Liver (tissue), 3 donors: ENCODE results near the gene RPE65.

Experiments
- ATF3 ChIP-seq: IDR thresholded peaks from 2 replicates; pipeline ENCODE4 v1.6.1; 2016; ENCODE audit warnings: antibody characterized with exemption
- EGR1 ChIP-seq, 2 donors: IDR thresholded peaks; 2 replicates each; pipeline ENCODE4 v1.6.1; 2016 to 2018; ENCODE audit warnings: antibody characterized with exemption in 2 of 2, low read depth in 2 of 2
- MAX ChIP-seq: IDR thresholded peaks from 2 replicates; pipeline ENCODE4 v1.6.1; 2016; ENCODE audit warnings: antibody characterized with exemption
- YY1 ChIP-seq: IDR thresholded peaks from 2 replicates; pipeline ENCODE4 v1.6.1; 2016; ENCODE audit warnings: antibody characterized with exemption, mild to moderate bottlenecking
- TF ChIP-seq, protein P1 (sequence below): fragments of 150-350 bp; IDR thresholded peaks from 2 replicates; pipeline ENCODE4 v1.5.1; 2017; ENCODE audit warnings: improper control_type of control experiment, low read depth, low read length; ENCODE audit not compliant: missing input control
- TF ChIP-seq, protein P2 (sequence below): IDR thresholded peaks from 2 replicates; pipeline ENCODE4 v1.6.1; 2016; ENCODE audit warnings: antibody characterized with exemption, mild to moderate bottlenecking
- donor health status: healthy.
- donor health status: healthy.

GRCh38 chr1:68484618-68485017 is 34.9 kb upstream of the RPE65 start:
- TF ChIP-seq, protein P1, sequence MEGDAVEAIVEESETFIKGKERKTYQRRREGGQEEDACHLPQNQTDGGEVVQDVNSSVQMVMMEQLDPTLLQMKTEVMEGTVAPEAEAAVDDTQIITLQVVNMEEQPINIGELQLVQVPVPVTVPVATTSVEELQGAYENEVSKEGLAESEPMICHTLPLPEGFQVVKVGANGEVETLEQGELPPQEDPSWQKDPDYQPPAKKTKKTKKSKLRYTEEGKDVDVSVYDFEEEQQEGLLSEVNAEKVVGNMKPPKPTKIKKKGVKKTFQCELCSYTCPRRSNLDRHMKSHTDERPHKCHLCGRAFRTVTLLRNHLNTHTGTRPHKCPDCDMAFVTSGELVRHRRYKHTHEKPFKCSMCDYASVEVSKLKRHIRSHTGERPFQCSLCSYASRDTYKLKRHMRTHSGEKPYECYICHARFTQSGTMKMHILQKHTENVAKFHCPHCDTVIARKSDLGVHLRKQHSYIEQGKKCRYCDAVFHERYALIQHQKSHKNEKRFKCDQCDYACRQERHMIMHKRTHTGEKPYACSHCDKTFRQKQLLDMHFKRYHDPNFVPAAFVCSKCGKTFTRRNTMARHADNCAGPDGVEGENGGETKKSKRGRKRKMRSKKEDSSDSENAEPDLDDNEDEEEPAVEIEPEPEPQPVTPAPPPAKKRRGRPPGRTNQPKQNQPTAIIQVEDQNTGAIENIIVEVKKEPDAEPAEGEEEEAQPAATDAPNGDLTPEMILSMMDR = no peak
- TF ChIP-seq YY1 (no peak), ATF3 (no peak), EGR1 (IDR thresholded peaks at IDR 0.05; ENCODE audit: low read depth in 2 of 2) (no peak), MAX (no peak)
- TF ChIP-seq, protein P2, sequence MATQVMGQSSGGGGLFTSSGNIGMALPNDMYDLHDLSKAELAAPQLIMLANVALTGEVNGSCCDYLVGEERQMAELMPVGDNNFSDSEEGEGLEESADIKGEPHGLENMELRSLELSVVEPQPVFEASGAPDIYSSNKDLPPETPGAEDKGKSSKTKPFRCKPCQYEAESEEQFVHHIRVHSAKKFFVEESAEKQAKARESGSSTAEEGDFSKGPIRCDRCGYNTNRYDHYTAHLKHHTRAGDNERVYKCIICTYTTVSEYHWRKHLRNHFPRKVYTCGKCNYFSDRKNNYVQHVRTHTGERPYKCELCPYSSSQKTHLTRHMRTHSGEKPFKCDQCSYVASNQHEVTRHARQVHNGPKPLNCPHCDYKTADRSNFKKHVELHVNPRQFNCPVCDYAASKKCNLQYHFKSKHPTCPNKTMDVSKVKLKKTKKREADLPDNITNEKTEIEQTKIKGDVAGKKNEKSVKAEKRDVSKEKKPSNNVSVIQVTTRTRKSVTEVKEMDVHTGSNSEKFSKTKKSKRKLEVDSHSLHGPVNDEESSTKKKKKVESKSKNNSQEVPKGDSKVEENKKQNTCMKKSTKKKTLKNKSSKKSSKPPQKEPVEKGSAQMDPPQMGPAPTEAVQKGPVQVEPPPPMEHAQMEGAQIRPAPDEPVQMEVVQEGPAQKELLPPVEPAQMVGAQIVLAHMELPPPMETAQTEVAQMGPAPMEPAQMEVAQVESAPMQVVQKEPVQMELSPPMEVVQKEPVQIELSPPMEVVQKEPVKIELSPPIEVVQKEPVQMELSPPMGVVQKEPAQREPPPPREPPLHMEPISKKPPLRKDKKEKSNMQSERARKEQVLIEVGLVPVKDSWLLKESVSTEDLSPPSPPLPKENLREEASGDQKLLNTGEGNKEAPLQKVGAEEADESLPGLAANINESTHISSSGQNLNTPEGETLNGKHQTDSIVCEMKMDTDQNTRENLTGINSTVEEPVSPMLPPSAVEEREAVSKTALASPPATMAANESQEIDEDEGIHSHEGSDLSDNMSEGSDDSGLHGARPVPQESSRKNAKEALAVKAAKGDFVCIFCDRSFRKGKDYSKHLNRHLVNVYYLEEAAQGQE = no peak
